AG10803 (cell line): ENCODE measurements around the gene VILL.

Experiments
- DNase-seq: peaks from one replicate; pipeline ENCODE4 v3.0.0; 2010; ENCODE audit warnings: low read depth
- H3K4me3 ChIP-seq: 2 replicates; pipeline ENCODE4 v1.5.1; 2011; ENCODE audit warnings: mild to moderate bottlenecking, low read length, control low read depth
- CTCF ChIP-seq: conservative IDR thresholded peaks from 2 replicates; pipeline ENCODE4 v1.5.1; 2011; ENCODE audit warnings: mild to moderate bottlenecking, low read length, control low read depth, inconsistent platforms

The VILL gene

DNA sequence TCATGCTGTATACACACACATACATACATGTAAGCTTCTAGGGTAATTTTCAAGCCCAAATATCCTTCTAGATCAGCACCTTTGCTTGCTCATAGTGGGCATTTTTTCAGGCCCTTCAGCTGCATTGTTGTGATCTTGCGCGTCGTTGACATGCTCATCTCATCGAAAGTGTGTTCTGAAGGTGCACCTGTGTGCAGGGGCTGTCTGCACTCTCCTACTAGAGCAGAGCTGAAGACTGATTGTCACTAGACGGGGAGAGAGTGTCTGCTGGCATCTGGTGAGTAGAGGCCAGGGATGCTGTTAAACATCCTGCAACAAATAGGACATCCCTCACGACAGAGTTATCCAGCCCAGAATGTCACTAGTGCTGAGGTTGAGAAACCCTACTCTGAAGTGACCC is 35.7 kb upstream of the VILL start:
- no peak for TF ChIP-seq CTCF
- DNase-seq: no peak
- no peak overlapping the region for H3K4me3 ChIP-seq

- DNase-seq: no peak
- TF ChIP-seq CTCF: no peak
- H3K4me3 ChIP-seq: no peak overlapping the region
Observed at GRCh38 chr3:37955918-37956707, 34.5 kb upstream of the VILL start.

- no peak for DNase-seq
- no peak overlapping the region for H3K4me3 ChIP-seq
- no peak for TF ChIP-seq CTCF
Observed at GRCh38 chr3:37956723-37957538, 33.7 kb upstream of the VILL start.

GRCh38 chr3:37957539-37957936 is 33.0 kb upstream of the VILL start:
- H3K4me3 ChIP-seq: no peak overlapping the region
- no peak for DNase-seq
- TF ChIP-seq CTCF: no peak

- TF ChIP-seq CTCF: no peak
- no peak overlapping the region for H3K4me3 ChIP-seq
- DNase-seq: no peak
Observed at GRCh38 chr3:37961622-37962431, 28.8 kb upstream of the VILL start.

- no peak for TF ChIP-seq CTCF
- H3K4me3 ChIP-seq: no peak overlapping the region
- peak; percentile 64 for DNase-seq
Observed at GRCh38 chr3:37963016-37963415, 27.6 kb upstream of the VILL start.
